Uterus (tissue), 4 donors: ENCODE data around the gene ARSI. TPM values are rescaled to one million over a fixed set of nuclear protein-coding genes. Genes with fewer than 3 reads are reported as not detected.

Source experiments
- DNase-seq, 2 donors: peaks; one replicate each; pipeline ENCODE4 v3.0.0-alpha.2; 2019 to 2020
- H3K27ac ChIP-seq, 2 donors: fragments of 200-600 bp; sonication (generic); 1 replicate in 1 of 2; 2 replicates in 1 of 2; pipeline ENCODE4 v1.5.1; 2016 to 2018
- H3K27me3 ChIP-seq, 2 donors: fragments of 200-600 bp; sonication (generic); one replicate each; pipeline ENCODE4 v1.5.1; 2018 to 2019; ENCODE audit warnings: control low read depth in 1 of 2
- H3K36me3 ChIP-seq, 2 donors: fragments of 200-600 bp; sonication (generic); one replicate each; pipeline ENCODE4 v1.5.1; 2019; ENCODE audit warnings: control low read depth in 1 of 2
- H3K4me1 ChIP-seq, 2 donors: fragments of 200-600 bp; sonication (generic); one replicate each; pipeline ENCODE4 v1.5.1; 2018 to 2019; ENCODE audit warnings: control low read depth in 1 of 2
- H3K4me3 ChIP-seq, 2 donors: fragments of 200-600 bp; sonication (generic); 1 replicate in 1 of 2; 2 replicates in 1 of 2; pipeline ENCODE4 v1.5.1; 2018 to 2019; ENCODE audit warnings: mild to moderate bottlenecking in 1 of 2
- H3K9me3 ChIP-seq, 2 donors: fragments of 200-600 bp; sonication (generic); one replicate each; pipeline ENCODE4 v1.5.1; 2019; ENCODE audit warnings: control low read depth in 1 of 2
- CTCF ChIP-seq, 4 experiments: fragments of 200-600 bp in 2 of 4; fragments of 450-650 bp in 2 of 4; sonication (generic) in 2 of 4; IDR thresholded peaks; one replicate each; pipeline ENCODE4 v1.5.1; 2016 to 2019; ENCODE audit warnings: antibody characterized with exemption in 4 of 4, mild to moderate bottlenecking in 2 of 4, moderate library complexity in 1 of 4
- POLR2A ChIP-seq, 2 donors: fragments of 450-650 bp; IDR thresholded peaks; one replicate each; pipeline ENCODE4 v1.6.1; 2016; ENCODE audit warnings: antibody characterized with exemption in 2 of 2, mild to moderate bottlenecking in 1 of 2, moderate library complexity in 1 of 2
- intact Hi-C: fragments of 100-400 bp; cut with DNase I; formaldehyde crosslinking; loops from one replicate; pipeline ENCODE4 v1.15.1; 2023; ENCODE audit warnings: low total_unique reads
- total RNA-seq, 4 donors: library from RNA; depleted of rRNA in 3 of 4; stranded (reverse); fragments of >200 nt in 3 of 4; gene quantifications; one replicate each; pipeline versions ENCODE4 v1.1.0 to v1.2.4, GENCODE V29; 2014 to 2023
- donor health status: DM: yes; HTN: yes; CAD: no.

The ARSI gene
- total RNA-seq, 4 donors from 2014 or later, result 4.3 to 15.1 (median 5.7) TPM

DNA sequence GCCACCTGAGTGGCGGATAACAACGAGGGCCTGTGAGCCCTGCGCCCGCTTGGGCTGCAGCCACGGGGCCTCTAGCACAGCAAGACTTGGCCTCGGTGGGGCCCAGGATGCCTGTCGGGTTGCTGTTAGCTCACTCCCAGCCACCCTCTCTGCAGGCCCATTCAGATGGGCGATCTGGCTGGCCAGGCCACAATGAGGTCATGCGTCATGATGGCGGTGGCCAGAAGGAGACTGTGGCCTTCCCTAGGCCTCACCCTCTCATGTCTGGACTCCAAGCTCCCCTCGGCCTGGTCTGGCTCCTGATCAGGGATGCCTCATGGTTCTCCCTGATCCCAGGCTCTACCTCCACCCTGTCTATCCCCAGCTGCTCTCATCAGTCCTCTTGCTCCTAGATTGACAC lies 35.8 kb upstream of the ARSI start:
- Histone ChIP-seq H3K4me1 (no peaks in the 10 kb centered on the region), H3K36me3 (no peaks in the 10 kb centered on the region), H3K27ac (no peak overlapping the region), H3K4me3 (no peak overlapping the region), H3K9me3 (no peaks in the 10 kb centered on the region), H3K27me3 (no peaks in the 10 kb centered on the region)
- TF ChIP-seq POLR2A (IDR thresholded peaks at IDR 0.05) (no peak), CTCF (IDR thresholded peaks at IDR 0.05) (no peak)
- DNase-seq, result no peak
- intact Hi-C loops, result no loop called here

GRCh38 chr5:150335778-150336177 lies 33.1 kb upstream of the ARSI start:
- no peaks in the 10 kb centered on the region for H3K27me3 ChIP-seq
- H3K36me3 ChIP-seq, result no peaks in the 10 kb centered on the region
- no peak for DNase-seq
- H3K27ac ChIP-seq, result no peak overlapping the region
- intact Hi-C loops, result no loop called here
- H3K9me3 ChIP-seq, result no peaks in the 10 kb centered on the region
- no peak overlapping the region for H3K4me3 ChIP-seq
- no peaks in the 10 kb centered on the region for H3K4me1 ChIP-seq
- no peak for TF ChIP-seq POLR2A (IDR thresholded peaks at IDR 0.05)
- no peak for TF ChIP-seq CTCF (IDR thresholded peaks at IDR 0.05)

DNA sequence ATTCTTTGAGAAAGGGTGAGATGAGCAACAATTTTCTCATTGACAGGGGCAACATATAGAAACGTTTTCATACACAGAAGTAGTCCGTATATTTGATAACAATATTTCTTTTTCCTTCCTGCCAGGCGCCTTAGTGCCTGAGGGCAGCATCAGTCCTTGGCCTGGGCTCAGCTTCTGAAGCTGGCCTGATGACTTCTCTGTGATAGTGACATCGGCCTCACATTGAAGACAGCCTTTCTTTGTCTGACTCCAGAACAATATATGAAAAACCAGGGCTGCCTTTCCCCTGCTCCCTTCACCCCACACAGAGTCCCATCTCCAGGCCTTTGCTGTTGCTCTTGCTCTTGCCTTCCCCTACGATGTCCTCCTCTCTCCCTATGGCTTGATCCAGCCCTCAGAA lies 30.7 kb upstream of the ARSI start:
- TF ChIP-seq CTCF (IDR thresholded peaks at IDR 0.05) (no peak), POLR2A (IDR thresholded peaks at IDR 0.05) (no peak)
- no peaks in the 10 kb centered on the region for H3K36me3 ChIP-seq
- no peak overlapping the region for H3K27ac ChIP-seq
- intact Hi-C loops, result no loop called here
- DNase-seq, result no peak
- no peaks in the 10 kb centered on the region for H3K27me3 ChIP-seq
- H3K4me3 ChIP-seq, result no peak overlapping the region
- H3K4me1 ChIP-seq, result no peaks in the 10 kb centered on the region
- no peaks in the 10 kb centered on the region for H3K9me3 ChIP-seq

DNA sequence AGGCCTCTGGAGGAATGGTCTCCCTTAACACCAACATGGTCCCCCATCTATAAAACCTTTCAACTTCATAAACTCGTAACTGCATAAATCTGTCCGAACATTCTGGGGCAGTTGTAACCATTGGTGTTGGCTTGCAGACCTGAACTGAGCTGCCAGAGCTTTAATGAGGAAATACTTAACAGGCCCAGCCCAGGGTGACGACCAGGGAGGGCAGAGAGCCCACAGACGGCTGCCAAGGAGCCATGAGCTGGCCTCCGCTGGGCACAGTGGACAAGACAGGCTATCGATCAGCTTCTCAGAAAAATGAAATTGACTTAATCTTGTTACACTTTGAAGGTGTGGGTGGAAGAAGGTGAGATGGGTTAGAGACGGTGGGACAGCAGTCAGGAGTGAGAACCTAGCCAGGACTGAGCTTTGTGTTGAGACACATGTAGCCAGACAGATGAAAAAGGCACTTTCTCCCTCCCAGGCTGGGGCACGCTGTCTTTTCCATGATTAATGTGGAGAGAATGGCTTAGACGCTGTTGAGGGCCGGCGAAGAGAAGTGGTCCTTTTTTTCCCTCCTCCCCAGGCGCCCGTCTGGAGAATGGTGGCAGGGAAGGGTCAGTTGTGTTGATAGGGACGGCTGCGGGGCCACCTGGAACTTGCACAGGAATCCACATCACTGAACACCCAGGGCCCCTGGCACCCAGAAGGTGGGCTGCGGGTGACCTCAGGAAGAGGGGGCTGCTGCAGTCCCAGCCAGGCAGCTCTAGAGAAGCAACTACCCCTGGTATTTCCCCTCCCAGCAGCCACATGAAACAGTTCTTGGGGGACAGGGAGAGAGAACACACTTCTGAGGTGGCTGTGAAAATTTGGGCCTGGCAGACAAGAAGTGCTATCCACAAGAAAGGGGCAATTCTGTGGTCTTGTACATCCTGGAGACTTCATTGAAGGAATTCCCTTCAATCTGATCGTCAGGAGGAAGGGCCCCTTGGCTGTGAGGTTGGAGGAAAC lies 27.5 kb upstream of the ARSI start:
- Histone ChIP-seq H3K27me3 (no peaks in the 10 kb centered on the region), H3K36me3 (no peaks in the 10 kb centered on the region), H3K9me3 (no peaks in the 10 kb centered on the region), H3K27ac (no peak overlapping the region), H3K4me3 (no peak overlapping the region), H3K4me1 (no peaks in the 10 kb centered on the region)
- DNase-seq, result no peak
- intact Hi-C loops, result no loop called here
- TF ChIP-seq POLR2A (IDR thresholded peaks at IDR 0.05) (no peak), CTCF (IDR thresholded peaks at IDR 0.05) (no peak)

- no peaks in the 10 kb centered on the region for H3K27me3 ChIP-seq
- no peaks in the 10 kb centered on the region for H3K36me3 ChIP-seq
- H3K27ac ChIP-seq, result no peak overlapping the region
- intact Hi-C loops, result no loop called here
- no peak overlapping the region for H3K4me3 ChIP-seq
- TF ChIP-seq POLR2A (IDR thresholded peaks at IDR 0.05) (no peak), CTCF (IDR thresholded peaks at IDR 0.05) (no peak)
- no peaks in the 10 kb centered on the region for H3K4me1 ChIP-seq
- DNase-seq, result no peak
- no peaks in the 10 kb centered on the region for H3K9me3 ChIP-seq
Measured at GRCh38 chr5:150329038-150329437, 26.3 kb upstream of the ARSI start.
